GM18861 (cell line): ENCODE results near the gene HMGCS1.
"Not testable (repeated sequence)": the region's sequence is repeated elsewhere in the genome, so short reads cannot be mapped to it uniquely, and the experiment has no call there.

Experiments used
- ATAC-seq: cut with Tn5 transposase; IDR thresholded peaks from one replicate; pipeline ENCODE4 v1.9.1; 2021; ENCODE audit not compliant: unreplicated experiment

Gene HMGCS1

DNA sequence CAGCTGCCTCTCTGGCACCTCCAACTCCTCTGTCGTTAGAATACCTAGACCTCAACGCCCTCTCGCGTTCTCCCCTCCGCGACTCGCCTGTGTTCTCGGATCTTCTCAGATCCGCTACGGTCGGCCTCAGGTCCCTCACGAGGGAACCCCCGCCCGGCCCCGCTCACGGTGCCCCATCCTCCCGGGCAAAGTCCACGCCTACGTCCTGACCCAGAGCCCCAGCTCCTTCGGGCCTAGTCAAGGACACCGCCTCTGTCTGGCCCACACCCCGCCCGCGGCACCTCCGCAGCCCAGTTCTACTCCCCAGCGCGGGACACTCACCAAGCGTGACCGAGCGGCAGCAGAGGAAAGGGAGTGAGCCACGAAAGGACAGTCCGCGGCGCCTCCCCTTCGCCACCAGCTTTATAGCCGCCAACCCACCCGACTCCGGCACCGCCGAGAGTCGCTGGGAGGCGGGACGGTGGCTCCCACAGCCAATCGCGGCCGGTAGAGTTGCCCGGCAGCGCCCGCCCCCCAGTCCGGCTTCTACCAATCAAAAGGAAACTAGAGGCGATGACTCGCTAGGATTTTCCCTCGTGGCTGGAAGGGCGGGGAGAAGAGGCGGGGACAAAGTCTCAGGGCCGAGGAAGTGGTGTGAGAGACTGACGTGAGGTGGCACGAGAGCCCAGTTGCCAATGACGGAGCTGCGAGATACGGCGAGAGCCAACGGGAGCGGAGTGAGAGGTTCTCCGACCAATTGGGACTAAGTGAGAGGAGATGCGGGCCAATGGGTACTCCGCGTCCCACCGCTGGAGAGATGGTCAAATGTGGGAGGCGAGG lies at the start of gene HMGCS1:
TSS of gene HMGCS1 (minus strand) at position 378 of the 819 bp plus-strand sequence. CDS start 14,447 bp downstream, outside the sequence.
- peak; percentile 92 for ATAC-seq

DNA sequence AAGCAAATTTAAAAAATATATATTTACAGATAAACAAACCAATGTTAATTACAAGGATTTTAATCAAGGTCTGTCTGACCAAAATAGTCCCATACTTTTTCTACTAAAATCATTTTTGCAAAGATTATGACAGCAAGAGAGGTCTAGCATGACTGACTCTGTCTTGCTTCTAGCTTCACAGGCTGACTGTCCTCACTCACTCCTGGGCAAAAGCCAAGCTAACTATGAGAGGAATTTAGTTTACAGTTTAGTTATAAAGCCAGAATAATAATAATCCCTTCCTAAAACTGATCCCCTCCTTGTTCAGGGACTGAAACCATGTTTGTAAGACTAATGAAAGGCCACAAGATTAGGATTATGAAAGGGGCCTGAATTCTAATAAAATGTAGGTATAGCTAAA lies 45.5 kb upstream of the HMGCS1 start:
- ATAC-seq = no peak

DNA sequence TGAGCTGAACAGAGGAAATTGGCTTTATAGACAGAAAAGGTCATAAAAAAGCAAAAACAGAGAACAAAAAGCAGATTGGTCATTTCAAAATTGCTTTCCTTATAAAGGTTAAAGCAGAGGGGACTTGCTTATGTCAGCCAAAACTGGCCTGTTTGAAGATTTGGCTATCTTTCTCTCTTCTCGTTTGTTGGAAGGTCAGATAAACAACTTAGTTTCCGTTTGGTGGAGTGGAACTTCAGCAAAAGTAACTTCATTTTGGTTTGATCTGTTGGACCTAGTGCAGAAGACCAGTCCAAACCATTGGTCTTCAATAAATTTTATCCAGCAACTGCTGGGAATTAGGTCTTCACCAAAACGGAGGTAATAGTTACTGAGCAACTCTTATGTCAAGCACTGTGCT lies 45.1 kb upstream of the HMGCS1 start:
- no peak for ATAC-seq

DNA sequence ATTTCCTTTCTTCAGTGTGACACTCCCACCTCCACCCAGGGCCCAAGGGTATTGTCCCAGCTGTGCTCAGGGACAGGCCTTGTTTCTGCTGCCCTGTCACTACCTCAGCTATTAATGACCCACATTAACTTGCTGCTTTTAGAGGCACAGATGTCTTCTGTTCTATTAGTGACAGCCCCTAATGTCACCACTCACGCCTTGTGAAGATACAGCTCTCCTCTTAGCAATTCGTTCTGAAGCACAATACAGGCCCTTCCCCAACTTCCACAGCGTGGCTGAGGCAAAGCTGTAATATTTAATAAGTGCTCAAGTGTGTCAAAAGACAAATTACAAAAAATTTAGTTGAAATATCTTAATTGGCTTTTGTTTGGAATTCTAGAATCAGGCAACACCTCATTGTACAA lies 44.7 kb upstream of the HMGCS1 start:
- no peak for ATAC-seq

DNA sequence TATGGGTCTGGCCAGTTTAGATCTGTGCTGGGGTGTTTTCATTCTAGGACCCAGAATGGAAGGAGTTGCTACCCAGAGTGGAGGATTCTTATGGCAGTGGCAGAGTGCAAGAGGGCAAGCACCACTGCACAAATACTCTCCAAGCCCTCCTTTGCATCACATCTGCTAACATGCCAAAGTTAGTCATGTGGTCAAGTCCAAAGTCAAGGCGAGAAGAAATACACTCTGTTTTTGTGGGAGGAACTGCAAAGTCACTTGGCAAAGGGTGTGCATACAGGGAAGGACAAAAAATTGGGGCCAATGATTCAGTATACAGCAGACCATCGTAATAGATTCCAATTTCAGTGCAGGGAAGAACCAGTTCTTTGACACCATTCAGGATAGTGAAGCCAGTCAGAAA lies 43.9 kb upstream of the HMGCS1 start:
- ATAC-seq = no peak

DNA sequence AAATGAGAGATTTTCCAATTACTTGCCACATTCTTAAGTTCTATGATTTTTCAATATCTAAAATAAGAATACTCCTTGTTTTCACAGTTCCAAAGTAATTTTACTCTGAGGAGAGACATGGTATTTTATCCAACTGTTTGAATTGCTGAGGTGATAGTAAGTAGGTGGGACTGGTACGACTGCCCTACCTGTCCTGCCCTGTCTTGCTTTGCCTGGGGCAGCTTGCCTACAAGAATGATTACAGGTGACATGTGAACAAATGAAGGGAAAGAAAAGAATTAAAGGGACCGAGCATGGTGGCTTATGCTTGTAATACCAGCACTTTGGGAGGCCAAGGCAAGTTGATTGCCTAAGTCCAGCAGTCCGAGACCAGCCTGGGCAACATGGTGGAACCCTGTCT lies 41.6 kb upstream of the HMGCS1 start:
- ATAC-seq = no peak

DNA sequence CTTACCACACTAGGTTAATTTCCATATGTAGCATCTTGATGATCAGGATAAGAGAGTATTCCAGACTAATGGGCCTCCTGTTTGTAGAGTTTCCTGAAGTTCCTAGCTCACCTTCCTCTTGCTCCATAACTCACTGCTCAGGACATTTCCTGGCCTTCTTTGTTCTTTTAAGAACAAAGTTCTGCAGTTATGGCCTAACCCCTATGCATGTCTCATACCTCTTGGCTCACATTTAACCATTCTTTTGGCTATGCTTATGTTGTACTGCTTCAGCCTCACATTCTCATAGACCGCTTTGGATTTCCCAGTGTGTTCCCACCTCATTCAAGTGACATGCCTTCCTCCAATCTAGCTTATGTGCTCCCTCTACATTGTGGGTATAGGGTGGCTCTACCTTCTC lies 40.5 kb upstream of the HMGCS1 start:
- ATAC-seq = no peak

DNA sequence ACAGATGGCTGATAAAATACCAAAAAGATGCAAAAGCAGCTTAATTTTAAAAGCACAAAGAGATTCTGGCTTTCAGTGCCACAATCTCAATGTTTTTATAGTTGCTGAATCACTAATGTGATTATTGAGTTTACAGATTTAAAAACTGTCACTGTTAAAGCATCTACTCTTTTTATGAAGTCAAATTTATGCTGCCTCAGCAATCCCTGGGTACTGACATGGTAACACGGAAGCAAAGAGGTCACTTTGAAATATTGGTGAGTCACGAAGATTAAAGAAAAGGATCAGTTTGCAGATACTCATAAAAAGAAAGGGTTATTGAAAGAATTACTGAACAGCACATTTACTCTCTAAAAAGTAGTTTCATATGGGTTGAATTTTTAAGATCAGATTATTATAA lies 39.7 kb upstream of the HMGCS1 start:
- ATAC-seq = no peak

DNA sequence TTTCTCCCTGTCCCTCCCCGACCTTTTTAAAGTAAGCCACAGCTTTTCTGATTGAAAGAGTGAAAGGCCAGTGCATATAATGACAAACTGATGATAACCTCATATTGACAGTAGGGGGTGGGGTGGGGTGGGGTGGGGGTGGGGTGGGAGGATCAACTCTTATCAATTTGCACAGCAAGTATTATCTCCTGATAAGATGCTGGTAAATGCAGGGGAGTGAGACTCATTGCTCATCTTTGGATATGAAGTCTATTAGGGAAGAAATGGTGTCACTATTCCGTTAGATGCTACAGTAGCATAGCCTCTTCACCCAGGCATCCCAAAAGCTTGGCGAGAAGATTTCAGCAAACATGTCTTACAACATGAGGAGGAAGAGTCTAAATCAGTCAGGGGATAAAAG lies 38.9 kb upstream of the HMGCS1 start:
- no peak for ATAC-seq

DNA sequence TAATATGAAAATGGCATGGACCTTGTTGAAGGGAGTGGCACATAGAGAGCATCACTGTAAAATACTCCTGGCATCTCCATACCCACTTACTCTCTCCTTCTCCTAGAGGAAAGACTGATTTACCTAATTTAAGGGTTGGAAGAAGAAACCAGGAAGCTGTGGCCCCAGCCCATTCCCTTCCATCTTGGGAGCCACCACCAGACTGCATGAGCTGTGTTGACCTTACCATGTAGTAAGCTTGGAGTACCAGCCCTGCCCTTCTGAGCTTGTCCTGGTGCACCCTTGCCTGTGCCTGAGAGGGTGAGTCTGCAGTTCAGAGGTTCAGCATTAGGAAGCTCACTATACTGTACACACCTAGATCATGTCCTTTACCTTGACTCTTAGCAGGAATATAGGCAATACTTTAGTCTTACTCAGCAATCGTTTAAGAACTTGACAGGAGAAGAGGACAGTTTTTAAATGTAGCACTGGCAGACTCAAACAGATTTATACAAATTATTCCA lies 35.7 kb upstream of the HMGCS1 start:
- ATAC-seq = no peak

DNA sequence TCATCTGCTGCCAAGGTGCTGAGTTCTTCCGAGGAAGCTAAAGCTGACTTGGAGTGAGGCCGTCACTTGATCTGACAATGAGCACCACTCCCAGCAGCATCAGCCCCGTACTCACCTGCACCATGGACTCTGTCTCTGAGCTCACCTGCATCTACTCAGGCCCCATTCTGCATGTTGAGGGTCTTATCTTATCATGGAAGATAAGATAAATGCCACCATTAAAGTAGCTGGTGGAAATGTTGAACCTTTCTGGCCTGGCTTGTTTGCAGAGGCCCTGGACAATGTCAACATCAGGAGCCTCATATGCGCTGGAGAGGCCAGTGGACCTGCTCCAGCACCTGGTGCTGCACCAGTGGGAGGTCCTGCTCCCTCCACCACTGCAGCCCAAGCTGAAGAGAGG lies 35.0 kb upstream of the HMGCS1 start:
- no peak for ATAC-seq

DNA sequence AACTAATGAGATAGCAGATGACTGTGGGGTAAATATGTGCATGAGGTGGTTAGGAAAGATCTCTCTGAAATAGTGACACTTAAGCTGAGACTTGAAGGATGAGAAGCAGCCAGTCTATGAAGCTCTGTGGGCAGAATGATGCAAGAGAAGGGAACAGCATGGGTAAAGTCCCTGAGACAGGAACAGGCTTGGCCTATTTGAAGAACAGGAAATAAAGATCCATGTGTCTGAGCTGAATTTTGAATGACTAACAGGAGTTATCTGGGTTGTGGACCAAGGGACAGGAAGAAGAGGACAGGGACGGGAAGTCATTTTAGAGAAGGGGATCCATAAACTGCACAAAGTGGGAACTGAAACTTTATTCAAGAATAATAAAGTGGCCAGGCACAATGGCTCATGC lies 25.6 kb upstream of the HMGCS1 start:
- no peak for ATAC-seq

DNA sequence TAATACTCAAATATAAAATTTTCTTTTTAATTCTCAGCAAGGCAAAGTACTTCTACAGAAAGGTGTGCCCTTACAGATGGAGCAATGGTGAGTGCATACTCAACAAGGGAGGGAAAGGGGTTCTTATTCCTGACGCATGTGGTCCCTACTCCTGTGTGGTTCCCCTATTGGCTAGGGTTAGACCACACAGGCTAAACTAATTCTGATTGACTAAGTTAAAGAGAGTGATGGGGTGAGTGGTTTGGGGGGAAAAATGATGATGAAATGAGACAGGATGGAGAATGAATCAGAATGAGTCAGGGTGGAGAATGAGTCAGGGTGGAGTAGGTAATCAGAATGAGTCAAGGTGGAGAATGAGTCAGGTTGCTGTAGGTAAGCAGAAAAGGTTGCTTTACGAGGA lies 22.9 kb upstream of the HMGCS1 start:
- no peak for ATAC-seq

DNA sequence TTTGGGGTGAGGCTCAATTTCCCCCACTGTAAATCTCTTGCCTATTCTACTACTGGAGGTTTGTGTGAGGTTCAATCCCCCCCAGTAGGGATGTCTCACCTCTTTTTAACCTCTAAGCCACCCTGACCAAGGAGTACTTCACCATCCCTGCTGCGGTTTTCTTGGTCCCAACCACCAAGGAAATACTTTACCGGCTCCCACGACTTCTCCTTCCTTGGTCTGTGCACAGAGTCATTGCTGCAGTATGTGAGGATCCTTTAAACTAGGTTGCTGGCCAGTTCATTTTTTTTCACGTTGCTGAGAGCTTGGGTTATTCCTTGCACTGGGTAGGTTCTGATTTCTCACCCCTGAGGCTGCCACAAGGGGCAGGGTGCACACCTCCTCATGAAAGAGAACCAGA lies 22.5 kb upstream of the HMGCS1 start:
- ATAC-seq = no peak

DNA sequence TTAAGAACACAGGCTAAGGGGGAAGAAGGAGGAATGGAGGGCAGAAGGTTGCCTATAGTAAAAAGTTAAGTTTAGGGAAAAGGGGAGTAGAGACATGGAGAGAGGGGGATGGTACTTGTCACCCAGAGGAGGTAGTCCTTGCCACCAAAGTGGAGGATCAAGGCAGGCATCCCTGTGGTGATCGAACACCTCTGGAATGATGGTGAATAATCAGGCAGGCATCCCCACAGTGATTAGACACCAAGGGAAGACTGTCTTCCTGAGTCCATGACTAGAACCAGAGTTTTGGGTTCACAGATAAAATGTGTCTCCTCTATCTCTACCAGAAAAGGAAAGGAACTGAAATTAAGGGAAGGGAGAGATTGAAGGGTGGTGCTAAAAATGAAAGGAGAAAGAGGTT lies 19.2 kb upstream of the HMGCS1 start:
- ATAC-seq = no peak

DNA sequence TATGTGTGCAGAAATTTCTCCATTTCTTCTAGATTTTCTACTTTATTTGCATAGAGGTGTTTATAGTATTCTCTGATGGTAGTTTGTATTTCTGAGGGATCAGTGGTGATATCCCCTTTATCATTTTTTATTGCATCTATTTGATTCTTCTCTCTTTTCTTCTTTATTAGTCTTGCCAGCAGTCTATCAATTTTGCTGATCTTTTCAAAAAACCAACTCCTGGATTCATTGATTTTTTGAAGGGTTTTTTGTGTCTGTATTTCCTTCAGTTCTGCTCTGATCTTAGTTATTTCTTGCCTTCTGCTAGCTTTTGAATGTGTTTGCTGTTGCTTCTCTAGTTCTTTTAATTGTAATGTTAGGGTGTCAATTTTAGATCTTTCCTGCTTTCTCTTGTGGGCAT lies 12.4 kb upstream of the HMGCS1 start:
- ATAC-seq = not testable (repeated sequence)

DNA sequence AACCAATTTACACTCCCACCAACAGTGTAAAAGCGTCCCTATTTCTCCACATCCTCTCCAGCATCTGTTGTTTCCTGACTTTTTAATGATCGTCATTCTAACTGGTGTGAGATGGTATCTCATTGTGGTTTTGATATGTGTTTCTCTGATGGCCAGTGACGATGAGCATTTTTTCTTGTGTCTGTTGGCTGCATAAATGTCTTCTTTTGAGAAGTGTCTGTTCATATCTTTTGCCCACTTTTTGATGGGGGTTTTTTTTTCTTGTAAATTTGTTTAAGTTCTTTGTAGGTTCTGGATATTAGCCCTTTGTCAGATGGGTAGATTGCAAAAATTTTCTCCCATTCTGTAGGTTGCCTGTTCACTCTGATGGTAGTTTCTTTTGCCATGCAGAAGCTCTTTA lies 10.3 kb upstream of the HMGCS1 start:
- not testable (repeated sequence) for ATAC-seq

DNA sequence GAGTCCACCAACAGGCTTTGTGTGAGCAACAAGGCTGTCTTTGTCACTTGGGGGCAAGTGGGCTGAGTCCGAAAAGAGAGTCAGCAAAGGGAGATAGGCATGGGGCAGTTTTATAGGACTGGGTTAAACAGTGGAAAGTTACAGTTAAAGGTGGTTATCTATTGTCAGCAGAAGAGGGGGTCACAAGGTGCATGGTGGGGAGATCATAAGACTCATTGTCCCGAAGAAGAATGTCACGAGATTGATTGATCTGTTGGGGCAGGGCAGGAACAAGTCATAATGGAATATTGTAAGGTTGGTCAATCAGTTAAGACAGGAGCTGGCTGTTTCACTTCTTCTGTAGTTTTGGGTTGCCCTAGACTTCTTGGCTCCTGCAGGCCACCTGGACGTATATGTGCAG lies 7.6 kb upstream of the HMGCS1 start:
- no peak for ATAC-seq

DNA sequence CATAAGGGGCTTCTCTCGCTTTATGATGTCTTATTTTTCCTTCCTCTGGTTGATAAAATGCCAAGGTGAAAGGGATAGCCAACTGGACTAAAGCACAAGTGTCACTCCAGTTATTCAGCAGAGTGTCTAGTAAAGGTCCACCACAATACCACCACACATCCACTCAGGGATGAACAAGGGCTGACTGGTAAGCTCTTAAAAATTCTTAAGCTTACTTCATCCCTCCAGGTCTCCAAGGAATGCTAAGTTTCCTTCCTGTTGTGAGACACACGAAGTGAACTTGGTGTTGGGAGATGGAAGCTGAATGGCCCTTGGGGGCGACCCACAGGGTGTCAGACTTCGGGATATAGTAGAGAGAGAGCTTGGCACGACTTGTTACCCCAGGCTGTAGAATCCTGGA lies 3.2 kb upstream of the HMGCS1 start:
- no peak for ATAC-seq

DNA sequence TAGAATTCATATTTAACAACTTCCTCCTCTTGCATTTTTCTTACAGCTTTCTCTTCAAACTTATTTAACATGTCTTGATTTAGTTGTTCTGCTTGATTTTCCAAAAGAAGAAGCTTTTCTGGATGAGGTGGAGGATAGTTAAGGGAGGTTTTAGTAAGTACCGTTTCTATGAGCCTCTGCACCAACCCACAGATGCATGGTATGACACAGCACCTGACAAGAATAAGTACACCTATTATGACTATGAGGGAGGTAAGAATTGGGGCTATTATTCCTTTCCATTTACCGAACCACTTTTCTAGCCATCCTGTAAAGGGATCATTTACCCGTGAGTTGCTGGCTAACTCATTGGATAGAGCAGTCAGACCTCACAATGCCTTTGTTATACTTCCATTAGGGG lies 2.5 kb upstream of the HMGCS1 start:
- ATAC-seq = no peak

DNA sequence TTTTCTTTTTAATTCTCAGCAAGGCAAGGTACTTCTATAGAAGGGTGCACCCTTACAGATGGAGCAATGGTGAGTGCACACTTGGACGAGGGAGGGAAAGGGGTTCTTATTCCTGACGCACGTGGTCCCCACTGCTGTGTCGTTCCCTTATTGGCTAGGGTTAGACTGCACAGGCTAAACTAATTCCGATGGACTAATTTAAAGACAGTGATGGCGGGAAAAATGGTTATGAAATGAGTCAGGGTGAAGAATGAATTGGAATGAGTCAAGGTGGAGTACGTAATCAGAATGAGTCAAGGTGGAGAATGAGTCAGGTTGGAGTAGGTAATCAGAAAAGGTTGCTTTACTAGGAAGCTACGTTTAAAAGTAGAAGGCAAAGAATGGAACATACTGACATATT lies 2.1 kb upstream of the HMGCS1 start:
- ATAC-seq = no peak

DNA sequence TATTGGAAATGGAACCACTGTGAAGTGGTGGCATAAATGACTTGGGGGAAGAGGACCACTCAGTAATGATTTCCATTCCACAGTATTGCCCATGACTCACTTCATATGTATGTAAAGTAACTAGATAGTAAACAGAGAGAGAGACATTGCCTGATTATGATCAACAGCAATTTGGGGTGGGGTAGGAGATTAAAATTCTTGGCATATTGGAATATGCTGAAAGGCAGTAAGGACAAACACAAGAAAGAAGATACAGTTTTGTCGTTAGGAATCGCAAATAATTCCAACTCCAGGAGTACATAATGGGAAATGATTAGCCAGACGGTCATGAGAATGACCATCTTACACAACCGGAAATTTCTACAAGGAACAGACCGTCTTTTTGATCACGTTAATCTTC lies 1.5 kb upstream of the HMGCS1 start:
- ATAC-seq = no peak

DNA sequence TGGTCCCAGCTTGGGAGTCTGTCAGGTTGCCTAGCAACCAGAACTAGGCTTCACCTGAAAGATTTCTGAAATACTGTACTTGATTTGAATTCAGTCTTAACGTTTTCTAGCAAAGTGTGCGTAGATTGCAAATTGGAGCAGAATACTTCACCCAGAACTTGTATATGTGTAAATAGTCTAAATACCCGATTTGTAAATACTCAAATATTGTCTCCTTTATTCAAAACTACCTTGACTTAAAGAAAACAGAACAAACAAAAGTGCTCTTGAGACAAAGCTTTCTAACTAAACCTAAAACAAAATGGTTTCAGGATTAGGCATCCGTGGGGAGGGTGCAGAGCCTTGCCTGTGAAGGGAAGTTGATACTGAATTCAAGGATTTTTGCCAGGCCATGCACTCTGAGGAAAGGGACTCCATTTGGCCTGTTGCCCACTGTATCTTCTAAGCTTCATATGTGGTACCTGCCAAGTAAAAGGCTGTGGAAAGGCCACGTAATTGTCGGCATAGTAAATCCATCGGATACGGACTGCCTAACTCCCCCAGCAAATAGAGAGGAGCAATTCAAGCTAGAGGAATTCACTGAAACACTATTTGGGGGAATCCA lies 744 bp upstream of the HMGCS1 start:
- no peak for ATAC-seq
